Iris pigment epithelial cell (primary cell): Measurements from ENCODE around the gene ADAM15.

ENCODE experiments used
- DNase-seq: peaks from one replicate; pipeline ENCODE4 v3.0.0-alpha.2; 2011; ENCODE audit warnings: low read depth

The ADAM15 gene

DNA sequence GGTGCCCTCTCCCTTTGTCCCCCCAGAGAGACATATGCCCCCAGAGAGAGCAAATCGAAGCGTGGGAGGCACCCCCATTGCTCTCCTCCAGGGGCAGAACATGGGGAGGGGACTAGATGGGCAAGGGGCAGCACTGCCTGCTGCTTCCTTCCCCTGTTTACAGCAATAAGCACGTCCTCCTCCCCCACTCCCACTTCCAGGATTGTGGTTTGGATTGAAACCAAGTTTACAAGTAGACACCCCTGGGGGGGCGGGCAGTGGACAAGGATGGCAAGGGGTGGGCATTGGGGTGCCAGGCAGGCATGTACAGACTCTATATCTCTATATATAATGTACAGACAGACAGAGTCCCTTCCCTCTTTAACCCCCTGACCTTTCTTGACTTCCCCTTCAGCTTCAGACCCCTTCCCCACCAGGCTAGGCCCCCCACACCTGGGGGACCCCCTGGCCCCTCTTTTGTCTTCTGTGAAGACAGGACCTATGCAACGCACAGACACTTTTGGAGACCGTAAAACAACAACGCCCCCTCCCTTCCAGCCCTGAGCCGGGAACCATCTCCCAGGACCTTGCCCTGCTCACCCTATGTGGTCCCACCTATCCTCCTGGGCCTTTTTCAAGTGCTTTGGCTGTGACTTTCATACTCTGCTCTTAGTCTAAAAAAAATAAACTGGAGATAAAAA, 35.9 kb downstream of the ADAM15 start:
- DNase-seq, result no peak

DNA sequence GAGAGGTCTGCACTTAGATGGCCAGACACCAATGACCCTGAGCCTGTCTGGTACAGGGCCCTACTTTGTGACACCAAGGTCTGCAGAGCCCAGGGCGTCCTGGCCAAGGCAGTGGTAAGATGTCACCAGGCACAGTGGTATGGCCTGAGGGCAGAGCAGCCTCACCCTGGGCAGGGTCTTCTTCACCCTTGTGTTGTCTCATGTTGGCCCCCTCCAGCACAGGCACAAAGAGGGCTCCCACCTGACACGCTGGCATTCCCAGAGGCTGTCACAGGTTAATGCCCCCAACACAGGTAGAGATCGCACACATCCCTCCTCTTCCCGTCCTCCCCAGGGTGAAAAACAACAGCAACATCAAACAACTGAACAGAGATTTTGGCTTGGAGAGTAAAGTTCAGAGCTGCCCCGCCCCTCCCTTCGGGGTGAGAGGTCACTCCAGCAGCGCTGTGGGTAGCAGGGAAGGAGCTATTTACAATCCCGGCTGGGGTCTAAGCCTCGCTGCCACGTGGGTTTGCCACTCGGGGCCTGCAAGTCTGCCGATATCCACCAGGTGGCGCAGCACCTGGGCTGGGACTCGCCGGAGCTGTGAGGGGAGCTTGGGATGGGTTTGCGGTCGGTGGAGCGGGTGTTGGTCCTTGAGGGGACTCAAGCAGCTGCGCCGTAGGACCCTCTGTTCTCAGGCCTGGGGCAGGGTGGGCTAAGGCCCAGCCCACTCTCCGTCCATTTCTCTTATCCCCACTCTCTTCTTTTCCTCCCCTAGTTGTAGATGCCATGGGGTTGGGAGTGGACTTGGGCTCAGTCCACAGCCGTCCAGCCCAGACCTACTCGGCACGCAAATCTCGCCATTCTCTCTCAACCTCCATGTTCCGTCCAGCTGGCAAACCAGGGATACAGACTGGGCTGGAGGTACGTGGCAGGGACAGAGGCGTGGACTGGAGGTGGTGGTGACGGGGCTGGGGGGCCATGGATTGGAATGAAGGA, 40.2 kb downstream of the ADAM15 start:
- DNase-seq, result peak; percentile 47

DNA sequence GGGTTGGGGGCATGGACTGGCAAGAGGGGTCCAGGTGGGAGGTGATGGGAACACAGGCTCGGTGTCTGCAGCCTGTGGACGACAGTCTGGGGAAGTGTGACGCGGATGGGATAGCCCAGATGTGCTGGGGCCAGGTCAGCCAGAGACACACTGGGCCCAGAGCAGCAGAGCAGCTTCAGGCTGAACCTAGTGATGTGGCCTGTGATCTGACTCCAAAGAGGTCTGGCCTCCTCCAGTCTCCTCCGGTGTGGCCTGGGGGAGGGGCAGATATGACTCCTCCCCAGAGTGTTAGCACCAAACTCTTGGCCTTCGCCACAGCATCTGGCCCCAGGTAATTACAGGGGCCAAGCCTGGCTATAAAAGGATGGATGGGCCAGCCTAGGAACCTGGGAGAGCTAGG, 41.0 kb downstream of the ADAM15 start:
- no peak for DNase-seq

DNA sequence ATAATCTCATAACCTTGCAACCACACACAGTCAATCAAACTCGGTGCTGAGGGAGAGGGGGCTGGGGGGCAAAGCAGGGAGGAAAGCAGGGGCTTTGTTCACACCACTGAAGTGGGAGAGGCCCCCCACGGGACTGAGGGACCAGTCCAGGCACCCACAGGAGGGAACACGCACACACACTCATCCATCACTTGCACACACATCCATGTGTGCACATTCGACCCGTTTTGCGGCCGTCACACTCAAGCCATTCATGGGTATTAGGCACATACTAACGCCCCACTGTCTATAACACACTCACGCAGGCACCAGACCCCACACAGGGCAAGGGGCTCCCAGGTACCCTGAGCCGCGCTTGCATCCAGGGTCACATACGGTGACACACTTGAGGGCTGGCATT, 41.5 kb downstream of the ADAM15 start:
- DNase-seq, result no peak

DNA sequence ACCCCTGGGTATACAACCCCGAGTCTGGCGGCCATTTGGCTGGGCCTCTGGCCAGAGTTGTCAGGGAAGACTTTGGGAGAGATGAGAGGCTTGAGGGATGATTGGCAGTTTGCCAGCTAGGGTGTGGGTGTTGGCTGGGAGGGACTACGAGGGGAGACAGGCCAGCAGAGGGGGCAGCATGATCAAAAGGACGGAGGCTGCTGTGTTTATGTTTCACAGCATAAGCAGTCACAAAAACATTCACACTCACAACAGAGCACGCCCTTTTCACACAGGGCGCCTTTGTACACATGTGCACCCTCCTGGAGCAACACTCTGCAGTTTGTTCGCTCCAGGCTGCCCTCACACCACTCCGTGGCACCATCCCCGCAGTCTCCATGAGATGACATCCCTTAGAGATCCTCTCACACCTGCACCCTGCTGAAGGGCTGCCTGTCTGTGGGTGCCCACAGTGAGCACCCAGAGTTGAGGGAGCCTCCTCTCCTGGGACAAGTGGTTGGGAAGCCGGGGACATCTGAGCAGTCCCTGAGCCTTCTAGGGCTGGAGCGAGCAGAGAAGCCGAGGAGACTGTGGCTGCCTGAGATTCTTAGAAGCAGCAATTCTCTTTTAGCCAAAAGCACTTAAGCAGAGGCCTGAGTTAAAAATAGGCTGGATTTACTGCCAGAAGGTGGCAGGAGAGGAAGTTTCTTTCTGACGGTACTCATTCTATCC, 43.0 kb downstream of the ADAM15 start:
- peak; percentile 47 for DNase-seq

DNA sequence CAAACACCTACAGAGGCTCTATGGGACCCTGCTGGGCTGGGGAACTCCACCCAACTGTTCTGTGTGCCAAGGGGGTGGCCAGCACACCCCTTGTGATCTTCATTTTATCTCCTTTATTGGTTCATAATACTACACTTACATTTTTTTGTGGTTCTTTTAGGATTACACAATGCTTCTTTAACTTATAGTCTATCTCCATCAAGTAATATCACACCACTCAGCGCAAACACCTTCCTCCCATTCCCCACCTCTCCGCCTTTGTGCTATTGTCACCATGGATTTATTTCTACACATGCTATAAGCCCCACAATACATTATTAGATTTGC, 43.5 kb downstream of the ADAM15 start:
- no peak for DNase-seq

DNA sequence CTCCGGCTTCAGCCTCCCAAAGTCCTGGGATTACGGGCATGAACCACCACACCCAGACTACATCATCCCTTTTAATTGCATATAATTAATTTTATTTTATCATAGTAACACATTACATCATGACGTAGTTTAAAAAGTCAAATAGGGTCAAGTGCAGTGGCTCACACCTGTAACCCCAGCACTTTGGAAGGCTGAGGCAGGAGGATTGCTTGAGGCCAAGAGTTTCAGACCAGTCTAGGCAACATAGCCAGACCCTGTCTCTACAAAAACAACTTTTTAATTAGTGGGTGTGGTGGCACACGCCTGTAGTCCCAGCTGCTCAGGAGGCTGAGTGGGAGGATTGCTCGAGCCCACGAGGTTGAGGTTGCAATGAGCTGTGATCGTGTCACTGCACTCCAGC, 48.2 kb downstream of the ADAM15 start:
- DNase-seq, result no peak

DNA sequence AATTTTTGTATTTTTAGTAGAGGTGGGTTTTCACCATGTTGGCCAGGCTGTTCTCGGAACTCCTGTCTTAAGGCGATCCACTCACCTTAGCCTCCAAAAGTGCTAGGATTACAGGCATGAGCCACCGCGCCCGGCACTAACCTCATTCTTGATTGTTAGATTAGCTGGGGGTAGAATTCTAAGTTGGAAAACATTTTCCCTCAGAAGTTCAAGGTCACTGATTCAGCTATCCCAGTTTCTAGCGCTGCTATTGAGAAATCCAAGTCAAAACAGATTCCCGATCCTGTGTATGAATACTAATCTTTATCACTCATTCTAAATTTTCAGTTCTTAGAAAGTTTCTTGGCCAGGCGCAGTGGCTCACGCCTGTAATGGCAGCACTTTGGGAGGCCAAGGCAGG, 52.2 kb downstream of the ADAM15 start:
- DNase-seq, result no peak

DNA sequence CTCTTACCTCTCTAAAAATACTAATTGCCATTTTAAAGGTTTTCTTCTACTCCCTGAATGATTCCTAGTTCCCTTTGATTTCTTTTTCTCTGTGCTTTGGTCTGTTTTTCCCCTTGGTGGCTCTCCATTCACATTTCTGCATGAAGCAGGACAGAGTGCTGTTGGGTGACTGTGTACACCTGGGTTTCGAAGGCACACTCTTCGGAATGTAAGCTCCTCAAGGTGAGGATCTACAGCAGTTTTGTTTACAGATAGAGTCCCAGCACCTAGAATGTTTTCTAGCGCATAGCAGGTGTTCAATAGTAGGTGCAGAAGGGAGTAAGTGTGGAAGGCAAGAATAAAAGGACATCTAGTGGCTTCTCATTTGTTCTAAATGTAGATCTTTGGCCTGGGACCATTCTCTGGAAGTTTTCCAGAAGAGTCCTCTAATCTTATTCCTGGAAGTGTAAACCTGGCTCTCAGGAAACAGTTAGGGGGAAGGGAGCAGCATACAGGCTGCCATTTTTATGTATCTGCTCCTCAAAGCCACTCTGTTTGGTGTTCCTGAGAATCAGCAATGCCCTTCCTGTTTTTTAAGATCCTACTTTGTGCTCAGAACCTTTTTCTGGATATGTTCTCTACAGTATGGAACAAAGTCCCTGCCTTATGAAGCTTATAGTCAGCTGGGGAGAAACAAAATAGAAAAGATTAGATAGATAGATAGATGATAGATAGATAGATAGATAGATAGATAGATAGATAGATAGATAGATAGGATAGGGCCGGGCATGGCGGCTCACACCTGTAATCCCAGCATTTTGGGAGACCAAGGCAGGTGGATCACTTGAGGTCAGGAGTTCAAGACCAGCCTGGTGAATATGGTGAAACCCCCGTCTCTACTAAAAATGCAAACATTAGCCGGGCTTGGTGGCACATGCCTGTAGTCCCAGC, 53.8 kb downstream of the ADAM15 start:
- no peak for DNase-seq

DNA sequence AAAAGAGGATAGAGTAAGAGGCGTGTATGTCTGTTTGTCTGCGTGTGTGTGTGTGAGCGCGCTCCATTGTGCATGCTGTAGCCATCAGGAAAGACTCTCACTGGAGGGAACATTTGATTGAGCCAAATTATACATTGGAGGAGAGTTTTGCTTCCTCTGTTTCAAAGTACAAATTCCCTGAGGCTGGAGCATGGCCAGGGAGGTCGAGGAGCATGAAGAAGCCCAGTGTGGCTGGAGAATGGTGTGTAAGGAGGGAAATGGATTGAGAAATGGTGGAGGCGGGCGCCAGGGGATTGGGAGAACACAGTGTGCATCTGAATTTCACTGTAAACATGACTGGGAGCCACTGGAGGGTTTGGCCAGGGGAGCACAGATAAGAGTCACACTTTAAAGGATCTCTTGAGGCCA, 54.5 kb downstream of the ADAM15 start:
- DNase-seq, result peak; percentile 21

DNA sequence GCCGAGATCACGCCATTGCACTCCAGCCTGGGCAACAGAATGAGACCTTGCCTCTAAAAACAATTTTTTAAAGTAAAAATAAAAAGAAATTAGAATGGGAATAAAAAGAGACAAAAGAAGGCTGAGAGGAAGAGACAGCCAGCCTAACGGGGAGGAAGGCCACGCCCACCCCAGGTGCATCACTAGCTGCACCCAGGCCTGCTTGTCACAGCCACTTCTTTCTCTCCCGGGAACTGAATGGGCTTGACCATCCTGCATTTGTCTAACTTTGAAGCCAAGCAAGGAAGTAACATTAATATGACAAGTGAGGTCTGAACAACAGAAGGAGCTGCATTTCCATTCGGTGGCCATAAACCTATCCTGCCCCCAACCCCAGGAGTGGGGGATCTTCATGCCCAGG, 55.7 kb downstream of the ADAM15 start:
- DNase-seq, result no peak

DNA sequence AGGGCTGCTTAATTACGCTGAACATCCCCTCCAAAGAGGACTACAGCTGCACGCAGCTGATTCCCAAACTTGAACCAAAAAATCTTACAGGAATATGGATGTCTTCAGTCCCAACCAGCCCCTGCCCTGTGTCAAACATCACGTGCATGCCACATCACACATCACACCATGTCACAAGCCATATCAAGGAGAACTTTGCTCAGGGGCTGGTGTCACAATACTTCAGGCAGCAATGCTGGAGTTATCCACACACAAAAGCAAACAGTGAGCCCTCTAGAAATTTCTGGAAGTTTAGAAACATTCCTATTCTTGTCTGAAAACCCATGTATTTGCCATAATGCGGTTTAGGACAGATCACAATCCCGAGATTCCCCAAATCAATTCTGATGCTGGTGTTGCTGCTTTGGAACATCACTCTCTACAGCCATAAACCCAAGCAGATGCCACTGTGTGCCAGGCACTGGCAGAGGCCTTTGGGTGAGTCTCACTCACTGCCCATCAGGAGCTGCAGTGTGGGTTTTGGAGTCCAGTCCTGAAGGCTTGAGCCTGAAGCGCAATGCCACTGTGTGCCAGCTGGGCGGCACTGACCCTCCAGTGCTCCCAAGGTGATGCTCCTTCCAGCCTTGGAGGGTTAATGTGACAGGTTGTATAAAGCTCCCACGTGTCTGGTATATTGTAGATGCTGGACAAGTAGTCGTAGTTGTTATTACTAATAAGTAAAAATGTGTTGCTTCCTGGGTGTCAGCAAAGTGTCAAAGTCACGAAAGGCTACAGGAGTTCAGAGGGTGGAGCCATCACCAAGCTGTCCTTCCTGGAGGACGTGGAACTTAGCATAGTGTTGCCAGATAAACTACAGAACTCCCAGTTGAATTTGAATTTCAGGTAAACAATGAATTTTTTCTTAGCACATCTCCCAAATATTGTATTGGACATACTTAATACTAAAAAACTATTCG, 56.5 kb downstream of the ADAM15 start:
- no peak for DNase-seq

DNA sequence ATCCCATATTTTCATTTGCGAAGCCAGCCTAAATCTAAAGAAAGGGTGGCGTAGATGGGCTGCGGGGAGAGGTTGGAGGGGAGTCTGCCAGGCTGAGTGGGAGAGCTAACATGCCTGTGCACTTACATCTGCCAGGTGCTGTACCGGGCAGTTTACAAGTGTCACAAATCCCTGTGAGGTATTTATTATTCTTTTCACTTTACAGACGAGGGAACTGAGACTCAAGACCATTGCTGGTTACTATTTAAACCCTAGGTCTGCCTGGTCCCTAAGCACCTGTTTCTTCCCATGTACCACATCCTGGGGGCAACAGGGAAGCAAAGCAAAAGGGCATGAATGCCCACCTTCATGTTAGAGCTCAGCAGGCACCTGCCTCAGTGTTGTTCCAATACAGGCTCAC, 57.2 kb downstream of the ADAM15 start:
- no peak for DNase-seq

DNA sequence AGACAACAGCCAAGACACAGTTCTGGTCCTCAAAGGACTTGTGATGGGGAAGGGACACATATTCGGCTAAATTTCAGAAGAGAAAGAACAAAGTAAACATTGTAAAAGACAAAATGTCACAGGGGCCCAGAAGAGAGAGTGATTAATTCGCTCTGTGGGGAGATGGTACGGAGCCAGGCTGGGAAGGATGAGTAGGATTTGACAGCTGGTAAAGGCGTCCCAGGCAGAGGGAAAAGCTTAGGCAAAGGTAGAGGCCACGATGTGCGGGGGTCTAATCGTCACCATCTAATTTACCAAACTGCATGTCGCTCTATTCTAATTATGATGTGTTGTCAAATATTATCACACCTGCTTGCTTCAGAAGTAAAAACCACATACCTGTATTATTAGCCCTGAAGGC, 59.3 kb downstream of the ADAM15 start:
- DNase-seq, result no peak

DNA sequence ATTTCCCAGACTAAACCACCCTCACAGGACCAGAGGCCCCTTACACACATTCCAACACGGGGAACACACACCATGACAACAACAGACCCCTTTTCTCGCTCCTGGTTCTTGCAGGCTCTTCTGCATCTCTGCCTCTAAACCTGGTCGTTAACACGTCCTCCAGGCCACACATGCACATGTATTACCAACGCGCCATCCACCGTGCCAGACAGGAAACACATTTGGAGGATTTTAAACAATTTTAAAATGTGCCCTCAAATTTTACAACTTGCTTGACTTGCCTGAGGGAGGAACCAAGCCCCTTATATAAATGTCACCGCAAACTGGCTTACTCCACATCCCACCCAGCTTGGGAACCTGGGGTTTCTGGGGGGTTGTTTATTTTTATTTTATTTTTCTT, 59.7 kb downstream of the ADAM15 start:
- DNase-seq, result no peak
